T-helper 17 cell (primary cell): ENCODE data around the gene CDK5RAP2. TPM values are rescaled to one million over a fixed set of nuclear protein-coding genes. Genes with fewer than 3 reads are reported as not detected.
"Not testable (repeated sequence)": the region's sequence is repeated elsewhere in the genome, so short reads cannot be mapped to it uniquely, and the experiment has no call there.

Source experiments
- ATAC-seq: fragments of 150-1000 bp; cut with Tn5 transposase; 2 replicates; pipeline ENCODE4 v1.10.0; 2021; ENCODE audit warnings: mild to moderate bottlenecking, moderate library complexity
- DNase-seq, 3 donors: peaks; one replicate each; pipeline versions ENCODE4 v3.0.0 to v3.0.0-alpha.2; 2020 to 2021
- H3K9me3 ChIP-seq: one replicate; pipeline ENCODE4 v1.7.0; 2013; ENCODE audit warnings: low read length, mild to moderate bottlenecking; ENCODE audit not compliant: control insufficient read depth, poor library complexity, severe bottlenecking
- H3K27ac Mint-ChIP-seq: one replicate; pipeline ENCODE4 v1.8.0; 2022; ENCODE audit warnings: mild to moderate bottlenecking, moderate library complexity, mixed read lengths
- H3K27me3 Mint-ChIP-seq: one replicate; pipeline ENCODE4 v1.8.0; 2022; ENCODE audit warnings: mixed read lengths
- H3K36me3 Mint-ChIP-seq: one replicate; pipeline ENCODE4 v1.8.0; 2022; ENCODE audit warnings: low read depth, mixed read lengths
- H3K4me1 Mint-ChIP-seq: one replicate; pipeline ENCODE4 v1.8.0; 2022; ENCODE audit warnings: mild to moderate bottlenecking, mixed read lengths
- H3K4me3 Mint-ChIP-seq: one replicate; pipeline ENCODE4 v1.8.0; 2022; ENCODE audit warnings: mild to moderate bottlenecking, moderate library complexity, mixed read lengths
- total RNA-seq, 4 donors: library from RNA in 2 of 4; stranded (reverse) in 2 of 4; gene quantifications; one replicate each; pipeline ENCODE4 v1.2.3 and lab custom pipeline; 2022 to 2026

CDK5RAP2 gene
- total RNA-seq, 2 donors from 2014 or later, result 59.5 to 68.1 TPM

GRCh38 chr9:120481248-120481647 is 98.7 kb downstream of the CDK5RAP2 start:
- H3K27me3 Mint-ChIP-seq, result no peaks in the 10 kb centered on the region
- H3K4me1 Mint-ChIP-seq, result peaks cover 8% of the 10 kb centered on the region
- H3K4me3 Mint-ChIP-seq, result no peak overlapping the region
- ATAC-seq, result no peak
- peaks cover 4% of the 10 kb centered on the region for H3K36me3 Mint-ChIP-seq
- DNase-seq, result no peak
- no peak overlapping the region for H3K27ac Mint-ChIP-seq
- no peaks in the 10 kb centered on the region for H3K9me3 ChIP-seq

- ATAC-seq (no peak), DNase-seq (no peak)
- no peaks in the 10 kb centered on the region for H3K27me3 Mint-ChIP-seq
- H3K4me1 Mint-ChIP-seq, result peaks cover 8% of the 10 kb centered on the region
- H3K27ac Mint-ChIP-seq, result no peak overlapping the region
- H3K4me3 Mint-ChIP-seq, result no peak overlapping the region
- peaks cover 7% of the 10 kb centered on the region for H3K36me3 Mint-ChIP-seq
- no peaks in the 10 kb centered on the region for H3K9me3 ChIP-seq
Observed at GRCh38 chr9:120480707-120481106, 99.3 kb downstream of the CDK5RAP2 start.

GRCh38 chr9:120478208-120478607 is 101.8 kb downstream of the CDK5RAP2 start:
- H3K36me3 Mint-ChIP-seq, result peaks cover 7% of the 10 kb centered on the region
- no peak overlapping the region for H3K4me3 Mint-ChIP-seq
- no peak for DNase-seq
- peak overlapping the region; percentile 19 for H3K27ac Mint-ChIP-seq
- H3K4me1 Mint-ChIP-seq, result peaks cover 10% of the 10 kb centered on the region
- no peaks in the 10 kb centered on the region for H3K9me3 ChIP-seq
- no peak for ATAC-seq
- no peaks in the 10 kb centered on the region for H3K27me3 Mint-ChIP-seq

- H3K4me1 Mint-ChIP-seq, result peaks cover 8% of the 10 kb centered on the region
- no peaks in the 10 kb centered on the region for H3K27me3 Mint-ChIP-seq
- no peak overlapping the region for H3K4me3 Mint-ChIP-seq
- peak overlapping the region; percentile 19 for H3K27ac Mint-ChIP-seq
- DNase-seq (peak in 1 of 3 donors; percentile 23), ATAC-seq (peak; percentile 63)
- no peaks in the 10 kb centered on the region for H3K9me3 ChIP-seq
- H3K36me3 Mint-ChIP-seq, result peaks cover 5% of the 10 kb centered on the region
Observed at GRCh38 chr9:120477534-120478001, 102.4 kb downstream of the CDK5RAP2 start.

GRCh38 chr9:120475341-120475740 is 104.6 kb downstream of the CDK5RAP2 start:
- no peak for DNase-seq
- peaks cover 6% of the 10 kb centered on the region for H3K4me1 Mint-ChIP-seq
- peak overlapping the region; percentile 51 for H3K27ac Mint-ChIP-seq
- no peaks in the 10 kb centered on the region for H3K9me3 ChIP-seq
- no peaks in the 10 kb centered on the region for H3K27me3 Mint-ChIP-seq
- no peak for ATAC-seq
- no peak overlapping the region for H3K4me3 Mint-ChIP-seq
- peaks cover 8% of the 10 kb centered on the region for H3K36me3 Mint-ChIP-seq

- no peaks in the 10 kb centered on the region for H3K9me3 ChIP-seq
- no peak for ATAC-seq
- Mint-ChIP-seq H3K27ac (peak overlapping the region; percentile 51), H3K27me3 (no peaks in the 10 kb centered on the region), H3K4me1 (peaks cover 6% of the 10 kb centered on the region), H3K36me3 (peaks cover 9% of the 10 kb centered on the region), H3K4me3 (no peak overlapping the region)
- no peak for DNase-seq
Observed at GRCh38 chr9:120474591-120475243, 105.2 kb downstream of the CDK5RAP2 start.

GRCh38 chr9:120473608-120474007 is 106.4 kb downstream of the CDK5RAP2 start:
- no peaks in the 10 kb centered on the region for H3K9me3 ChIP-seq
- no peak overlapping the region for H3K27ac Mint-ChIP-seq
- peaks cover 14% of the 10 kb centered on the region for H3K36me3 Mint-ChIP-seq
- H3K4me1 Mint-ChIP-seq, result peaks cover 9% of the 10 kb centered on the region
- H3K4me3 Mint-ChIP-seq, result no peak overlapping the region
- no peak for ATAC-seq
- H3K27me3 Mint-ChIP-seq, result no peaks in the 10 kb centered on the region
- DNase-seq, result no peak

GRCh38 chr9:120465685-120466407 is 114.1 kb downstream of the CDK5RAP2 start:
- Mint-ChIP-seq H3K27me3 (no peaks in the 10 kb centered on the region), H3K36me3 (peaks cover 16% of the 10 kb centered on the region), H3K4me3 (no peak overlapping the region), H3K4me1 (peaks cover 2% of the 10 kb centered on the region), H3K27ac (no peak overlapping the region)
- no peaks in the 10 kb centered on the region for H3K9me3 ChIP-seq
- no peak for ATAC-seq
- no peak for DNase-seq

- Mint-ChIP-seq H3K27me3 (no peaks in the 10 kb centered on the region), H3K27ac (no peak overlapping the region), H3K4me1 (peaks cover 2% of the 10 kb centered on the region), H3K4me3 (no peak overlapping the region), H3K36me3 (peaks cover 16% of the 10 kb centered on the region)
- ATAC-seq (no peak), DNase-seq (no peak)
- H3K9me3 ChIP-seq, result no peaks in the 10 kb centered on the region
Observed at GRCh38 chr9:120464887-120465421, 115.0 kb downstream of the CDK5RAP2 start.

GRCh38 chr9:120464176-120464886 is 115.6 kb downstream of the CDK5RAP2 start:
- no peak overlapping the region for H3K27ac Mint-ChIP-seq
- H3K36me3 Mint-ChIP-seq, result peaks cover 17% of the 10 kb centered on the region
- H3K4me3 Mint-ChIP-seq, result no peak overlapping the region
- no peaks in the 10 kb centered on the region for H3K27me3 Mint-ChIP-seq
- ATAC-seq, result no peak
- H3K9me3 ChIP-seq, result no peaks in the 10 kb centered on the region
- no peak for DNase-seq
- peaks cover 2% of the 10 kb centered on the region for H3K4me1 Mint-ChIP-seq

- no peak overlapping the region for H3K27ac Mint-ChIP-seq
- ATAC-seq (no peak), DNase-seq (no peak)
- H3K27me3 Mint-ChIP-seq, result no peaks in the 10 kb centered on the region
- no peaks in the 10 kb centered on the region for H3K4me1 Mint-ChIP-seq
- no peak overlapping the region for H3K4me3 Mint-ChIP-seq
- no peaks in the 10 kb centered on the region for H3K9me3 ChIP-seq
- H3K36me3 Mint-ChIP-seq, result peaks cover 14% of the 10 kb centered on the region
Observed at GRCh38 chr9:120463765-120464164, 116.2 kb downstream of the CDK5RAP2 start.

GRCh38 chr9:120461677-120462076 is 118.3 kb downstream of the CDK5RAP2 start:
- Mint-ChIP-seq H3K27ac (peak overlapping the region; percentile 32), H3K36me3 (peaks cover 17% of the 10 kb centered on the region)
- not testable (repeated sequence) for H3K4me1 Mint-ChIP-seq, DNase-seq, H3K9me3 ChIP-seq, H3K4me3 Mint-ChIP-seq, ATAC-seq, H3K27me3 Mint-ChIP-seq

GRCh38 chr9:120456218-120456617 is 123.7 kb downstream of the CDK5RAP2 start:
- DNase-seq, result no peak

More at GRCh38 chr9:120456218-120456617, 123.7 kb downstream of the CDK5RAP2 start:
- no peaks in the 10 kb centered on the region for H3K9me3 ChIP-seq
- H3K27me3 Mint-ChIP-seq, result no peaks in the 10 kb centered on the region
- no peak overlapping the region for H3K27ac Mint-ChIP-seq
- H3K36me3 Mint-ChIP-seq, result peaks cover 18% of the 10 kb centered on the region
- H3K4me3 Mint-ChIP-seq, result no peak overlapping the region
- no peak for ATAC-seq
- no peaks in the 10 kb centered on the region for H3K4me1 Mint-ChIP-seq
